ENCODE data around the gene RBM4.

RBM4 gene

GRCh38 chr11:66612458-66612857 lies 26.0 kb upstream of the RBM4 start:
- H3K27ac ChIP-seq = no peak overlapping the region
- no peak overlapping the region for H3K4me3 ChIP-seq

- Histone ChIP-seq H3K27ac (no peak overlapping the region), H3K4me3 (no peak overlapping the region)
Observed at GRCh38 chr11:66614073-66614472, 24.4 kb upstream of the RBM4 start.

DNA sequence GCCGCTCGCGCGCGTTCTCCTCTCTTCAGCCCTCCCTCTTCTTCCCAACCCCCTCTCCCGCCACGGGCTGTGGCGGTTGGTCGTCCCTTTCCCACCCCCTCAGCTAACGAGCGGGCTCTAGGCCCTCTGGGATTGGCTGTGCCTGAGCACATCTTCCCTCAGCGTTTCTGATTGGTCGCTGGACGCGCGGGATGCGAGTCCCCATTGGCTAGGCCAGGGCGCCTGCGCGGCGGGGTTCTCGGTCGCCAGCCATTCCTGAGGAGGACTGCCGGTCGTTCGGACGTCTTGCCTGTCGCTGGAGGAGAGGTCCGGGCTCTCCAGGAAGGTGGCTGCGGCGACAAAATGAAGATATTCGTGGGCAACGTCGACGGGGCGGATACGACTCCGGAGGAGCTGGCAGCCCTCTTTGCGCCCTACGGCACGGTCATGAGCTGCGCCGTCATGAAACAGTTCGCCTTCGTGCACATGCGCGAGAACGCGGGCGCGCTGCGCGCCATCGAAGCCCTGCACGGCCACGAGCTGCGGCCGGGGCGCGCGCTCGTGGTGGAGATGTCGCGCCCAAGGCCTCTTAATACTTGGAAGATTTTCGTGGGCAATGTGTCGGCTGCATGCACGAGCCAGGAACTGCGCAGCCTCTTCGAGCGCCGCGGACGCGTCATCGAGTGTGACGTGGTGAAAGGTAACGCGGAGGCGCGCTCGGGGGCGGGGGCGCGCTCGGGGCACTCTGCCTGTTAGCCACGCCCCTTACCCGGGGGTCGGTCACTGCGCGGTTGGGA lies 21.9 kb upstream of the RBM4 start, which contains the start of gene RBM14:
Gene RBM14 (plus strand): TSS at position 252 of the 776 bp plus-strand sequence. CDS start 91 bp downstream, at position 343.
- Histone ChIP-seq H3K4me3 (peak within 1 kb of the TSS; percentile 70 to 96 (median 91)), H3K27ac (peak within 1 kb of the TSS; percentile 77 to 98 (median 93))

DNA sequence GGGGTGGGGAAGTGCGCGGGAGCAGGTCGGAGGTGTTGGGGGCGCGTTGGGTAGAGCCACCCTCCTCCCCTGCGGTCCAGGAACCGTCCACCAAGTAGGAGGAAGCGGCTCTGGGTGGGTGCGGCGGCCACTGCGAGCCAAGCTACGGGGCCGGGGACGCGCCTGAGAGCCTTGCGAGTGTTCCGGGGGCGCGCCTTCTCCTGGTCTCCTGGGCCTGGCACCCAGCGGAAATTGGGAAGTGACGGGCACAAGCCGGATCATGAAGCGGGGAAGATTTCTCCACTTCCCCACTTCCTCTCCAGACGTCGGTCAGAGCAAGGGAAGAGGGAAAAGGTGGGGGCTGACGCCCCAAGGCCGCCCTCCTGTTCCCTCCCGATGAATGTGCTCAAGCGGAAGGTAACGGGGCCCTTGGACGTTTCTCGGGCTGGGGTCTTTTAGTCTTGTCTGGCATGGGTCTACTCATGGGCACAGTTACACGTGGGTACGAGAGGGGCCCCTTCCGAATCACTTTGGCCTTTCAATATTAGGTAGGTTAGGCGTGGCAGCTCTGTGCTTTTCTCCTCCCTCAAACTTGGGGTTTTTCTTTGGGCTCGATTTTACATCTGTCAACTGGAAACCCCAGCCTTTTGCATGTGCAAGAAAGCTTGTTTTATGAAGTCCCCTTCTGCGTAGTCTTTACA lies 21.2 kb upstream of the RBM4 start:
- peak overlapping the region; percentile 70 to 96 (median 91) for H3K4me3 ChIP-seq
- peak overlapping the region; percentile 75 to 98 (median 92) for H3K27ac ChIP-seq

- peak overlapping the region in 19 of 21 experiments; percentile 11 to 98 (median 92) for H3K27ac ChIP-seq
- H3K4me3 ChIP-seq = peak overlapping the region; percentile 70 to 96 (median 91)
Observed at GRCh38 chr11:66619080-66619554, 19.4 kb upstream of the RBM4 start.

DNA sequence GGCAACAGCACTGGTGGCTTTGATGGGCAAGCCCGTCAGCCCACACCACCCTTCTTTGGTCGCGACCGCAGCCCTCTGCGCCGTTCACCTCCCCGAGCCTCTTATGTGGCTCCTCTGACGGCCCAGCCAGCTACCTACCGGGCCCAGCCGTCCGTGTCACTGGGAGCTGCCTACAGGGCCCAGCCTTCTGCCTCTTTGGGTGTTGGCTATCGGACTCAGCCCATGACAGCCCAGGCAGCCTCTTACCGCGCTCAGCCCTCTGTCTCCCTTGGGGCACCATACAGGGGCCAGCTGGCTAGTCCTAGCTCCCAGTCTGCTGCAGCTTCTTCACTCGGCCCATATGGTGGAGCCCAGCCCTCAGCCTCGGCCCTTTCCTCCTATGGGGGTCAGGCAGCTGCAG lies 14.1 kb upstream of the RBM4 start:
- H3K4me3 ChIP-seq = no peak overlapping the region
- peak overlapping the region in 1 of 21 experiments; percentile 8 for H3K27ac ChIP-seq

- H3K27ac ChIP-seq = no peak overlapping the region
- no peak overlapping the region for H3K4me3 ChIP-seq
Observed at GRCh38 chr11:66625041-66625751, 13.3 kb upstream of the RBM4 start.

DNA sequence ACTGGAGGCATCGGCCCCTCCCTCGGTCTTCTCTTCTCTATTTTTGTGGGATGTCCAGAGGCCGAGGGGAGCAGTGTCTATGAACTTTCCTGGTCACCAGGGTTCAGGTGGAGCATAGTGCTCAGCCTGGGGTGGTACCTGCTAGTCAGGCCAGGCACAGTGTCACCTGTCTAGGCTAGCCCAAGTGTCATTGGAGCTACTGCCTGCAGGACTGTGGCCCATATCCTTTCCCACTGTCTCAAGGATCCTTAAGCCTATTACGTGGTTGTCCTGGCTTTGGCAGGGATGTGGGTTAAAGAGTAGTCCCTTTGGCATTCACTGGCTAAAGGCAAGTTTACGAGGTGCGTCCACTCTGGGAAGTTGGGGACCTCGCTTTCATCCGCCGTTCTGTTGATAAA lies 12.8 kb upstream of the RBM4 start:
- H3K27ac ChIP-seq = no peak overlapping the region
- no peak overlapping the region for H3K4me3 ChIP-seq

DNA sequence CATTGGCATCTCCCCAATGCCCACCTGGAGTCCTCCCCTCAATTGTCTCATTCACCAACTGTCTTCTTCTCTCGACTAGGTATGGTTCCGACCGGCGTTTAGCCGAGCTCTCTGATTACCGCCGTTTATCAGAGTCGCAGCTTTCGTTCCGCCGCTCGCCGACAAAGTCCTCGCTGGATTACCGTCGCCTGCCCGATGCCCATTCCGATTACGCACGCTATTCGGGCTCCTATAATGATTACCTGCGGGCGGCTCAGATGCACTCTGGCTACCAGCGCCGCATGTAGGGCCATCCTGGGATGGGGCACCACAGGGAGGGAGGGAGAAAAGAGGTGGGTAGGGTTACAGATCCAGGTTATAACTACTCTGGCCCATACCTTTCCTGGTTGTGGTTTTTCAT lies 12.1 kb upstream of the RBM4 start:
- no peak overlapping the region for H3K4me3 ChIP-seq

DNA sequence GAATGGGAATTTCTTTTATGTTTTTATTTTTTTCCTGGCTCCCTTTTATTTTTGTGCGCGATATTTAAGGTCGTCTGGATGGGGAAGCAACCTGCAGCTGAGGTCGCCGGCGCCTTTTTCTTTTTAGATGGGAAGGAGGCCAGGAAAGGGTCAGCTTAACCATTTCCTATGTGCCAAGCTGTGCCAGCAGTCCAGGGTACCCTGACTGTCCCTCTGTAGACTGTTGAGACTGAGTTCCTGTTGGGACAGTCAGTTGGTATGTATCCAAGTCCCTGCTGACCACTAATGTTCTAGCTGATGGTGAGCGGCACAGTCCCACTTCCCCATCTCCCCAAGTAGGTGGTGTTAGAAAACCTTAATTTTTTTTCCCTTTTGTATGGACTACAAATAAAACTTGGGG lies 11.6 kb upstream of the RBM4 start:
- H3K27ac ChIP-seq = no peak overlapping the region
- no peak overlapping the region for H3K4me3 ChIP-seq

More for the DNA sequence above, 12.1 kb upstream of the RBM4 start:
- H3K27ac ChIP-seq = no peak overlapping the region

DNA sequence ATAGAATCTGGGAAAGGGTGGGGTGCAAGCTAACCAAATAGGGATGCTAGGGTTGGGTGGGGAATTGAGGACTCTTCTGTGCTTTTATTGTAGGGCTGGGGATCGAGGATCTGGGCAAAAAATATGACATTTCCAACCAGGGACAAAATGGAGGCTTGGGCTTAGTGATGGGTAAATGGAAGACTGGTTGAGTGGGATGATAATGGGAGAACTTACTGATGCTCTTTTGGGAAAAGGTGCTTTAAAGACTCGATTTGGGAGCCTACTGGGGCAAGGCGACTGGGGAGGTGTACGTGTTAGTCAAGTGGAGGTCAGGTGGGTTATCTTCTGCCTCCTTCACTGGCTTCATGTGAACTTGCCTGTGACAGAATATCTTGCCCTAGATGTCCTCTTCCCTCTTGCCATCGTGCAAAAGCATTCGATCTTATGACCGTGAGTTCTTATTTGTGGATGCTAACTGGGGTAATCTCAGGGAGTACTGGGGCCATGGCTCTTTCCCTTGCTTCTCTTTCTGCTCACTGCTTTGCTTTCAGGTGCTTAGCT lies 10.4 kb upstream of the RBM4 start:
- Histone ChIP-seq H3K4me3 (no peak overlapping the region), H3K27ac (no peak overlapping the region)

DNA sequence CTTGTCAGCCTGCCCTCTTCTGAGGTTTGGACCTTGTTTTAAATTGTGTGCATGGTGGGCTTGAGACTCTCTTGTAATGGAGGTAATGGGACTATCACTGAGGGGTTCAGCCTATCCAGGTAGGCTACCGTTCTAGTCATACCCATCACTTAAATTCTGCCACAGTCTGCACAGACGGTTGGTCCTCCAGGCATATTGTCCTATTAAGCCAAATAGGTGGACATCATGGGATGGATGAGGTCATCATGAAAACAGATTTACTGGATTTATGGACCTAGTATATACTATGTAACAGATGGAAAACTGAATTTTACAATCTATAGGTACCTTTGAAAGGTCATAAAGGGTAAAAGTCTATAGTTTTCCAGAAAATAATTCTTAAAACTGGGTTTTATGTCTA lies 9.1 kb upstream of the RBM4 start:
- H3K4me3 ChIP-seq = no peak overlapping the region
- H3K27ac ChIP-seq = no peak overlapping the region

DNA sequence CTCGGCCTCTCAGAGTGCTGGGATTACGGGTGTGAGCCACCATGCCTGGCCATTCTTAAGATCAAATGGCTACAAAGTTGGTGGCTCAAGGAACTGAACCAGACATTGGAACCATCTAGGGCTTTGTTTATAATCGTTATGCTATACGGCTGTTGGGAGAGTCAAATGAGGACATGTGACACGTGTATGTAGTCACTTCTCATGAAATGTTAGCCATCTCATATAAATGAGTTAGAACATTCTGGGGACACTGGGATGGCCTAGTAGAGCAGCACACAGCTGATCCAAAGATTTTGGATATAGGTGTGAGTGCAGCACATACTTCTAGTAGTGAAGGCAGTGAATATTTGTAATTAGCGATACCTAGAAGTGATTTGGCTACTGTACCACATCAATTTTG lies 6.6 kb upstream of the RBM4 start:
- Histone ChIP-seq H3K27ac (no peak overlapping the region), H3K4me3 (no peak overlapping the region)

- Histone ChIP-seq H3K27ac (no peak overlapping the region), H3K4me3 (no peak overlapping the region)
Observed at GRCh38 chr11:66632952-66633351, 5.6 kb upstream of the RBM4 start.

- no peak overlapping the region for H3K27ac ChIP-seq
Observed at GRCh38 chr11:66636411-66636810, 2.1 kb upstream of the RBM4 start.

GRCh38 chr11:66637557-66638176 lies 836 bp upstream of the RBM4 start:
- Histone ChIP-seq H3K4me3 (peak overlapping the region; percentile 30 to 83 (median 77)), H3K27ac (peak overlapping the region in 20 of 21 experiments; percentile 16 to 94 (median 76))

More at GRCh38 chr11:66636411-66636810, 2.1 kb upstream of the RBM4 start:
- no peak overlapping the region for H3K4me3 ChIP-seq

- peak overlapping the region; percentile 60 to 83 (median 77) for H3K4me3 ChIP-seq
- peak overlapping the region in 20 of 21 experiments; percentile 46 to 96 (median 90) for H3K27ac ChIP-seq
Observed at GRCh38 chr11:66639066-66639813, 737 bp downstream of the RBM4 start.

DNA sequence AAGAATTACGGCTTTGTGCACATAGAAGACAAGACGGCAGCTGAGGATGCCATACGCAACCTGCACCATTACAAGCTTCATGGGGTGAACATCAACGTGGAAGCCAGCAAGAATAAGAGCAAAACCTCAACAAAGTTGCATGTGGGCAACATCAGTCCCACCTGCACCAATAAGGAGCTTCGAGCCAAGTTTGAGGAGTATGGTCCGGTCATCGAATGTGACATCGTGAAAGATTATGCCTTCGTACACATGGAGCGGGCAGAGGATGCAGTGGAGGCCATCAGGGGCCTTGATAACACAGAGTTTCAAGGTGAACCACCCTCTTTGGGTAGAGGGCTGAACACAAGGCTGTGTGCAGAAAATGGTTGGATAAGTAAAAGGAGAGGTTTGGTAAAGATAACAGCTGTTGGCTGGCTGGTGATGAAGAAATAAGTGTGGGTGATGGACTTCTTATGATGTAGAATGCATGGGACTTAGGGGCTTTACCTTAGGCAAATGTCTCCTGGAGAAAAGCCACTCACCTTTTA lies 1.4 kb downstream of the RBM4 start:
- Histone ChIP-seq H3K4me3 (peak overlapping the region; percentile 60 to 83 (median 77)), H3K27ac (peak overlapping the region in 4 of 21 experiments; percentile 87 to 92 (median 90))

Data from skin epidermis (tissue), 12 donors.